Calu3 (cell line): Measurements from ENCODE around the gene SLC48A1. TPM values are rescaled to one million over a fixed set of nuclear protein-coding genes. Genes with fewer than 3 reads are reported as not detected.

Source experiments
- BruUV-seq: library from RNA; stranded (reverse); fragments of 400-500 nt; replicated peaks from 2 replicates; lab custom pipeline; 2021; lab: Mats Ljungman, UMichigan
- CTCF ChIA-PET: fragments of 300-600 bp; sonication (Branson Sonifier 250); formaldehyde crosslinking; loops from one replicate; lab custom pipeline; 2022; ENCODE audit warnings: antibody characterized with exemption; lab: Charles Lee
- DNase-seq: peaks from one replicate; pipeline ENCODE4 v3.0.0; 2022
- H3K27ac Mint-ChIP-seq: one replicate; pipeline ENCODE4 v1.8.0; 2022; ENCODE audit warnings: mixed read lengths; ENCODE audit not compliant: unreplicated experiment
- H3K27me3 Mint-ChIP-seq: one replicate; pipeline ENCODE4 v1.8.0; 2022; ENCODE audit warnings: mixed read lengths; ENCODE audit not compliant: unreplicated experiment
- H3K36me3 Mint-ChIP-seq: one replicate; pipeline ENCODE4 v1.8.0; 2022; ENCODE audit warnings: mild to moderate bottlenecking, moderate library complexity, mixed read lengths; ENCODE audit not compliant: insufficient read depth, unreplicated experiment
- H3K4me1 Mint-ChIP-seq: one replicate; pipeline ENCODE4 v1.8.0; 2022; ENCODE audit warnings: mild to moderate bottlenecking, low read depth, mixed read lengths; ENCODE audit not compliant: unreplicated experiment
- H3K4me3 Mint-ChIP-seq: one replicate; pipeline ENCODE4 v1.8.0; 2022; ENCODE audit warnings: mild to moderate bottlenecking, low read depth, moderate library complexity, mixed read lengths; ENCODE audit not compliant: unreplicated experiment
- H3K9me3 Mint-ChIP-seq: one replicate; pipeline ENCODE4 v1.8.0; 2022; ENCODE audit warnings: low read depth, mixed read lengths; ENCODE audit not compliant: unreplicated experiment
- intact Hi-C: fragments of 100-400 bp; cut with micrococcal nuclease; formaldehyde crosslinking; loops from one replicate; pipeline ENCODE4 v1.10.0; 2022; ENCODE audit not compliant: unreplicated experiment
- total RNA-seq: library from RNA; stranded (reverse); gene quantifications from 2 replicates; pipeline ENCODE4 v1.2.3, GENCODE V29; 2022
- TF ChIP-seq, protein P1 (sequence below): fragments of 200-600 bp; IDR thresholded peaks from one replicate; pipeline ENCODE4 v1.8.0; 2022; ENCODE audit warnings: antibody characterized with exemption; ENCODE audit not compliant: unreplicated experiment

The SLC48A1 gene
- total RNA-seq, 1 experiment from 2014 or later = 17.2 TPM

DNA sequence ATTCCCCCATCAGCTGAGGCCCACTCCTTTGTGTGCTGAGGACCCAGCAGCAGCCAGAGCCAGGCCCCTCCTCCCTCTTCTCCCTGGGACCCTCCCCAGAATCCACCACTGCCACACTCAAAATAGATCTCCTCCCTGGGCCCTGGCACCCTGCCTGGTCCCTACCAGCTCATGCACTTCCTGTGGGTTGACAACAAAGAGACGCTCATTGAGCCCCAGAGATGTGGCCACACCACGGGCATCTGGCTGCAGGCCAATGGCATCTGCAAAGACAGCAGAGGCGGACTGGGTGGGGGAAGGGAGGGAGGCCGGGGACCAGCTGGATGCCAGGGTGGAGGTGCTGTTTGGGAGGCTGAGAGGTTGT lies 31.7 kb upstream of the SLC48A1 start:
- no peak overlapping the region for H3K27ac Mint-ChIP-seq

DNA sequence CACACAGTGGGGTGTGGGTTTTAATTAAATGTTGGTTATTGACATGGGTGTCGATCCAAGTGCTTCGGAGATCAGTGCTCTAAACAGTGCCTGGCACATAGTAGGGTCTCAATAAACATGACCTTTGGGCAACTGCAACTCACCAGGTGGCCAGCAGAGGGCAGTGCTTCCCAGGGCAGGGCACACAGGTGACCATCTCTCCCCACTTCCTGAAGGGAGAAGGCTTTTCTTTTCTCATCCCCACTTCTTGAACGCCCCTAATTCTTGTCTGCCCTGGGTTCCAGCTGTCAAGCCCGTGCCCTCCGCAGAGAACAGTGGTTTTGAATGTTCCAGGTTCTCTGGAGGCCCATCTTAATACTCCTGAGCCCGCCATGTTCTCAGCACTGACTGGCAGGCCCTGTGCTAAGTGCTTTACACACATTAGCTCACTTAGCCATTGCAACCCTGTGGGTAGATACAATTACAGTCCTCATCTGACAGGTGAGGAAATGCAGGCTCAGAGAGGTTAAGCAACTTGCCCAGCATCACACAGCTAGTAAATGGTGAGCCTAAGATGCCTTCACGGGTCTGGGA lies 30.7 kb upstream of the SLC48A1 start:
- CTCF ChIA-PET = interaction anchor here (0.6 to 3.5 kb wide), 10 partner anchors 13 to 96 kb away, joined by 4 to 75 read pairs (median 9); partner anchors contain the start of gene RAPGEF3
- Mint-ChIP-seq H3K4me1 (peaks cover 27% of the 10 kb centered on the region), H3K27ac (no peak overlapping the region), H3K4me3 (no peak overlapping the region), H3K9me3 (no peaks in the 10 kb centered on the region), H3K36me3 (peaks cover 2% of the 10 kb centered on the region), H3K27me3 (no peaks in the 10 kb centered on the region)
- TF ChIP-seq, protein P1, sequence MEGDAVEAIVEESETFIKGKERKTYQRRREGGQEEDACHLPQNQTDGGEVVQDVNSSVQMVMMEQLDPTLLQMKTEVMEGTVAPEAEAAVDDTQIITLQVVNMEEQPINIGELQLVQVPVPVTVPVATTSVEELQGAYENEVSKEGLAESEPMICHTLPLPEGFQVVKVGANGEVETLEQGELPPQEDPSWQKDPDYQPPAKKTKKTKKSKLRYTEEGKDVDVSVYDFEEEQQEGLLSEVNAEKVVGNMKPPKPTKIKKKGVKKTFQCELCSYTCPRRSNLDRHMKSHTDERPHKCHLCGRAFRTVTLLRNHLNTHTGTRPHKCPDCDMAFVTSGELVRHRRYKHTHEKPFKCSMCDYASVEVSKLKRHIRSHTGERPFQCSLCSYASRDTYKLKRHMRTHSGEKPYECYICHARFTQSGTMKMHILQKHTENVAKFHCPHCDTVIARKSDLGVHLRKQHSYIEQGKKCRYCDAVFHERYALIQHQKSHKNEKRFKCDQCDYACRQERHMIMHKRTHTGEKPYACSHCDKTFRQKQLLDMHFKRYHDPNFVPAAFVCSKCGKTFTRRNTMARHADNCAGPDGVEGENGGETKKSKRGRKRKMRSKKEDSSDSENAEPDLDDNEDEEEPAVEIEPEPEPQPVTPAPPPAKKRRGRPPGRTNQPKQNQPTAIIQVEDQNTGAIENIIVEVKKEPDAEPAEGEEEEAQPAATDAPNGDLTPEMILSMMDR = peak; percentile 93
- intact Hi-C loops = no loop called here
- peak; percentile 78 for DNase-seq
- no TSS peak for BruUV-seq

More for the DNA sequence above, 31.7 kb upstream of the SLC48A1 start:
- TF ChIP-seq, protein P1 = no peak
- peaks cover 6% of the 10 kb centered on the region for H3K36me3 Mint-ChIP-seq
- H3K4me3 Mint-ChIP-seq = no peak overlapping the region
- H3K9me3 Mint-ChIP-seq = no peaks in the 10 kb centered on the region
- intact Hi-C loops = no loop called here
- DNase-seq = peak; percentile 65
- CTCF ChIA-PET = interaction anchor here (0.6 to 3.5 kb wide), 9 partner anchors 14 to 1672 kb away, joined by 3 to 21 read pairs (median 9); partner anchors contain the start of gene RAPGEF3
- peaks cover 27% of the 10 kb centered on the region for H3K4me1 Mint-ChIP-seq
- H3K27me3 Mint-ChIP-seq = no peaks in the 10 kb centered on the region
- BruUV-seq = no TSS peak

DNA sequence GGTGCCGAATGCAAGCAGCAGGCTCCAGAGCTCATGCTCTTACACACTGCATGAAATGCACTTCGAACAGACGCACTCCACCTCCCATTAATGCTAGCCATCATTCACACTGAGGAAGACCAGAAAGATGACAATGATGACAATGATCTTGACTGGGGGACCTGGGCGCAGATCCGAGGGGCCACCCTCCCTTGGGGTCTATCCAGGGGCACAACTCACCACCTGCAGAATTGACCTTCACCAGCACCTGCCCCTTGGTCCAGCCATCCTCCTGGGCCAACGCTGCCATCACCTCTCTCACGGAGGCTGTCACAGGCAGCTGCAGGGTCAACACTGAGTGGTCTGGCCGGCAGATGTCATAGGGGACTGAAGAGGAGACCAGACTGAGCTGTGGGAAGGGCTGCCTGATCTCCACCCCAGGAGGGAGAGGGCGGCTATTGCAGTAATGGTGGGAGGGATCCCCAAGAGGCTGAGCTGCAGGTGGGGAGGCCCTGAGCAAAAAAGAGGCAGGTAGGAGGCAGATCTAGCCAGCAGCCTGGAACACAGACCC lies 29.7 kb upstream of the SLC48A1 start:
- CTCF ChIA-PET = interaction anchor here (0.6 to 3.5 kb wide), 12 partner anchors 9 to 95 kb away, joined by 3 to 75 read pairs (median 9); partner anchors contain the start of gene RAPGEF3
- Mint-ChIP-seq H3K27me3 (no peaks in the 10 kb centered on the region), H3K9me3 (no peaks in the 10 kb centered on the region), H3K4me1 (peaks cover 27% of the 10 kb centered on the region), H3K4me3 (no peak overlapping the region), H3K27ac (no peak overlapping the region), H3K36me3 (no peaks in the 10 kb centered on the region)
- no TSS peak for BruUV-seq
- TF ChIP-seq, protein P1 = no peak
- intact Hi-C loops = no loop called here
- DNase-seq = no peak

DNA sequence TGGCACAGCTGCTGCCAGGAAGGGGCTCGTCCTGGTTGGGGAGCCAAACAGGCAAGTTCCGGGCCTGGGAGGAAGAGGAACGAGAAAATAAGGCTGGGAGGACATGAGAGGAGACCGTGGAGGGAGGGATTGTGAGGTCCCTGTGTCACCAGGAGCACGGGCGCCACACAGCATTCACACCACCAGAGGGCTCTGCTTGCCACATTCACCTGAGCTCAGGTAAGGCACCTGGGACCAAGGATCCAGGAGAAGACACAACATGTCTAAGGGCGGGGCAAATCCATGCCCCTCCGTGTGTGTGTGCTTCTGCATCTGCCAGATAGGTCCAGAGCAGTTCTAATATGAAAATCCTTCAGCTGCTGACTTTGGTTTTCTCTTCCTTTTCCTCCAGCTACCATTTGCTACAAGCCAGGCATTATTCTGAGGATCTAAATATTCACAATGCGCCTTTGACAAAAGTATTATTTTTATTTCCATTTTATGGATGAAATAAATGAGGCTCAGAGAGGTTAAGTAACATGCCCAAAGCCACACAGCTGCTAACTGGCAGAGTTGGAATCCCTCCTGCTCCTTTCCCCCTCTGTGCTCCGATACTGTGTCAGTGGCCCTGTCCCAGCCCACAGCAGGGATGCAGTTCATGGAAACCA lies 28.9 kb upstream of the SLC48A1 start:
- no peaks in the 10 kb centered on the region for H3K36me3 Mint-ChIP-seq
- peaks cover 27% of the 10 kb centered on the region for H3K4me1 Mint-ChIP-seq
- BruUV-seq = no TSS peak
- intact Hi-C loops = loop anchor here (1.0 to 2.0 kb wide), 2 partner anchors 15 to 23 kb away; partner anchors contain the start of gene RAPGEF3
- no peak overlapping the region for H3K27ac Mint-ChIP-seq
- peak; percentile 78 for DNase-seq
- CTCF ChIA-PET = interaction anchor here (0.8 to 3.5 kb wide), 10 partner anchors 10 to 94 kb away, joined by 3 to 75 read pairs (median 9); partner anchors contain the start of gene RAPGEF3
- H3K27me3 Mint-ChIP-seq = no peaks in the 10 kb centered on the region
- TF ChIP-seq, protein P1 = peak; percentile 75
- no peak overlapping the region for H3K4me3 Mint-ChIP-seq
- H3K9me3 Mint-ChIP-seq = no peaks in the 10 kb centered on the region
